Aorta (tissue), 5 donors: ENCODE data around the gene ACTG2. TPM values are rescaled to one million over a fixed set of nuclear protein-coding genes. Genes with fewer than 3 reads are reported as not detected.

ENCODE experiments used
- ATAC-seq: fragments of 200-7000 bp; cut with Tn5 transposase; one replicate; pipeline ENCODE4 v1.9.1; 2022; ENCODE audit warnings: moderate library complexity; ENCODE audit not compliant: low FRiP score
- DNase-seq, 2 donors: peaks; one replicate each; pipeline ENCODE4 v3.0.0-alpha.2; 2020
- H3K27ac ChIP-seq, 2 donors: one replicate each; pipeline ENCODE4 v1.5.1; 2013; ENCODE audit warnings: low read length in 2 of 2, mild to moderate bottlenecking in 2 of 2, moderate library complexity in 2 of 2, control low read depth in 1 of 2, inconsistent platforms in 1 of 2, low read depth in 1 of 2
- H3K27me3 ChIP-seq, 2 donors: one replicate each; pipeline ENCODE4 v1.6.1; 2013; ENCODE audit warnings: control low read depth in 1 of 2, low read length in 1 of 2, mild to moderate bottlenecking in 1 of 2, moderate library complexity in 1 of 2; ENCODE audit not compliant: insufficient read depth in 2 of 2, control insufficient read depth in 1 of 2
- H3K36me3 ChIP-seq, 2 donors: one replicate each; pipeline ENCODE4 v1.6.1; 2013; ENCODE audit warnings: control low read depth in 1 of 2, low read length in 1 of 2, mild to moderate bottlenecking in 1 of 2; ENCODE audit not compliant: insufficient read depth in 2 of 2, control insufficient read depth in 1 of 2
- H3K4me1 ChIP-seq, 2 donors: one replicate each; pipeline ENCODE4 v1.6.1; 2013; ENCODE audit warnings: low read length in 2 of 2, control low read depth in 1 of 2, mild to moderate bottlenecking in 1 of 2, moderate library complexity in 1 of 2; ENCODE audit not compliant: insufficient read depth in 2 of 2, control insufficient read depth in 1 of 2
- H3K4me3 ChIP-seq, 2 donors: one replicate each; pipeline ENCODE4 v1.5.1; 2013; ENCODE audit warnings: low read length in 2 of 2, control low read depth in 1 of 2, mild to moderate bottlenecking in 1 of 2
- H3K9me3 ChIP-seq: one replicate; pipeline ENCODE4 v1.6.1; 2013; ENCODE audit warnings: mild to moderate bottlenecking, low read length; ENCODE audit not compliant: control insufficient read depth
- WGBS, 2 donors: extraction: QIAGEN DNeasy Blood & Tissue Kit; methylation state at CpG; one replicate each; pipeline ENCODE4 v1.1.7; 2013; 5-methylcytosine and 5-hydroxymethylcytosine counted together
- intact Hi-C, 2 donors: fragments of 100-400 bp; cut with DNase I; formaldehyde crosslinking; loops; one replicate each; pipeline versions ENCODE4 v1.14.2 to v1.15.0; 2022
- polyA plus RNA-seq, 2 donors: library from polyadenylated mRNA; stranded (reverse); fragments of 200-250 nt; gene quantifications; one replicate each; pipeline ENCODE4 v1.2.3, GENCODE V29; 2013
- total RNA-seq, 2 donors: library from RNA; stranded (reverse); fragmentation: NEBNext Ultra II Directional; extraction: Animal tissue kit (Norgen Biotek cat#: 25700); gene quantifications; one replicate each; pipeline ENCODE4 v1.2.1, GENCODE V29; 2021
- donor health status: healthy with polysubstance abuse.
- donor health status: Bipolar disorder and iron deficiency.
- donor health status: DM: no; HTN: no; CAD: no.
- donor health status: DM: no; HTN: no; CAD: no.
- donor health status: DM: yes; HTN: yes; CAD: no.

ACTG2 gene
- total and polyA plus RNA-seq, 4 donors, result 119 to 1,843 (median 359) TPM

- ATAC-seq, result no peak
- H3K36me3 ChIP-seq, result peaks cover 3% of the 10 kb centered on the region in 2 donors
- H3K4me1 ChIP-seq, result no peaks in the 10 kb centered on the region
- intact Hi-C loops, result no loop called here
- no peak overlapping the region for H3K4me3 ChIP-seq
- WGBS, 2 donors, result 96 to 97% methylated on average over 4 of the region's 4 CpGs
- no peak for DNase-seq
- no peaks in the 10 kb centered on the region for H3K27me3 ChIP-seq
- no peak overlapping the region for H3K27ac ChIP-seq
- H3K9me3 ChIP-seq, result no peaks in the 10 kb centered on the region
Observed at GRCh38 chr2:73961274-73961673, 68.5 kb downstream of the ACTG2 start.

- H3K4me1 ChIP-seq, result no peaks in the 10 kb centered on the region
- intact Hi-C loops, result no loop called here
- DNase-seq (no peak), ATAC-seq (no peak)
- H3K9me3 ChIP-seq, result no peaks in the 10 kb centered on the region
- no peak overlapping the region for H3K27ac ChIP-seq
- peaks cover 2% of the 10 kb centered on the region in 2 donors for H3K36me3 ChIP-seq
- no peak overlapping the region for H3K4me3 ChIP-seq
- 89 to 92% methylated on average over 12 of the region's 12 CpGs for WGBS, 2 donors
- H3K27me3 ChIP-seq, result no peaks in the 10 kb centered on the region
Observed at GRCh38 chr2:73961823-73962615, 69.2 kb downstream of the ACTG2 start.

GRCh38 chr2:73962798-73963197 is 70.0 kb downstream of the ACTG2 start:
- peaks cover 2% of the 10 kb centered on the region in 2 donors for H3K36me3 ChIP-seq
- intact Hi-C loops, result no loop called here
- 74 to 90% methylated on average over 5 of the region's 5 CpGs for WGBS, 2 donors

GRCh38 chr2:73963385-73964120 is 70.7 kb downstream of the ACTG2 start:
- DNase-seq, result no peak
- no peak for ATAC-seq
- 36 to 39% methylated on average over 13 of the region's 13 CpGs for WGBS, 2 donors
- Histone ChIP-seq H3K27ac (no peak overlapping the region), H3K4me3 (no peak overlapping the region), H3K4me1 (no peaks in the 10 kb centered on the region), H3K27me3 (no peaks in the 10 kb centered on the region), H3K9me3 (no peaks in the 10 kb centered on the region), H3K36me3 (peaks cover 1 to 2% of the 10 kb centered on the region in 2 donors)
- intact Hi-C loops, result no loop called here

More at GRCh38 chr2:73962798-73963197, 70.0 kb downstream of the ACTG2 start:
- ATAC-seq (no peak), DNase-seq (no peak)
- no peaks in the 10 kb centered on the region for H3K27me3 ChIP-seq
- H3K4me1 ChIP-seq, result no peaks in the 10 kb centered on the region
- no peaks in the 10 kb centered on the region for H3K9me3 ChIP-seq
- H3K27ac ChIP-seq, result no peak overlapping the region
- H3K4me3 ChIP-seq, result no peak overlapping the region

- Histone ChIP-seq H3K27ac (no peak overlapping the region), H3K4me3 (no peak overlapping the region), H3K36me3 (peaks cover 0 to 2% of the 10 kb centered on the region in 2 donors), H3K27me3 (no peaks in the 10 kb centered on the region), H3K4me1 (no peaks in the 10 kb centered on the region), H3K9me3 (no peaks in the 10 kb centered on the region)
- ATAC-seq (no peak), DNase-seq (no peak)
- 88 to 96% methylated on average over 2 of the region's 2 CpGs for WGBS, 2 donors
- intact Hi-C loops, result no loop called here
Observed at GRCh38 chr2:73964223-73964622, 71.4 kb downstream of the ACTG2 start.

GRCh38 chr2:73965053-73965452 is 72.2 kb downstream of the ACTG2 start:
- intact Hi-C loops, result no loop called here
- Histone ChIP-seq H3K27ac (no peak overlapping the region), H3K27me3 (no peaks in the 10 kb centered on the region), H3K9me3 (no peaks in the 10 kb centered on the region), H3K4me1 (no peaks in the 10 kb centered on the region), H3K4me3 (no peak overlapping the region), H3K36me3 (no peaks in the 10 kb centered on the region)
- DNase-seq, result no peak
- whole genome bisulfite sequencing, 2 donors, result 97% methylated on average over 3 of the region's 3 CpGs
- no peak for ATAC-seq

- no peak overlapping the region for H3K4me3 ChIP-seq
- H3K27me3 ChIP-seq, result no peaks in the 10 kb centered on the region
- H3K9me3 ChIP-seq, result no peaks in the 10 kb centered on the region
- DNase-seq, result no peak
- no peaks in the 10 kb centered on the region for H3K36me3 ChIP-seq
- no peaks in the 10 kb centered on the region for H3K4me1 ChIP-seq
- no peak overlapping the region for H3K27ac ChIP-seq
- intact Hi-C loops, result no loop called here
- ATAC-seq, result no peak
- WGBS, 2 donors, result 83 to 92% methylated on average over 8 of the region's 8 CpGs
Observed at GRCh38 chr2:73968357-73968937, 75.6 kb downstream of the ACTG2 start.

GRCh38 chr2:73969356-73969755 is 76.5 kb downstream of the ACTG2 start:
- no peaks in the 10 kb centered on the region for H3K4me1 ChIP-seq
- no peaks in the 10 kb centered on the region for H3K27me3 ChIP-seq
- intact Hi-C loops, result no loop called here
- DNase-seq (no peak), ATAC-seq (no peak)
- no peaks in the 10 kb centered on the region for H3K9me3 ChIP-seq
- WGBS, 2 donors, result 92 to 93% methylated on average over 4 of the region's 4 CpGs
- no peak overlapping the region for H3K27ac ChIP-seq
- H3K4me3 ChIP-seq, result no peak overlapping the region
- no peaks in the 10 kb centered on the region for H3K36me3 ChIP-seq
